Dermis blood vessel endothelial cell (primary cell): ENCODE data around the gene TK1. TPM values are rescaled to one million over a fixed set of nuclear protein-coding genes. Genes with fewer than 3 reads are reported as not detected.

Experiments
- DNase-seq: peaks from one replicate; pipeline ENCODE4 v3.0.0; 2010
- total RNA-seq: library from RNA; depleted of rRNA; stranded (reverse); fragments of >200 nt; gene quantifications from 2 replicates; pipeline ENCODE4 v1.2.3, GENCODE V29; 2014

Gene TK1
- total RNA-seq, 1 donor from 2014 or later: 98.7 TPM

- DNase-seq: no peak
Observed at GRCh38 chr17:78219396-78220150, 32.7 kb upstream of the TK1 start.

- DNase-seq: peak; percentile 12
Observed at GRCh38 chr17:78214706-78215061, 27.8 kb upstream of the TK1 start.

GRCh38 chr17:78214016-78214705 lies 27.3 kb upstream of the TK1 start, which contains the start of gene BIRC5:
TSS of gene BIRC5 (plus strand) at chr17:78214253. CDS start at chr17:78214317, 64 bp downstream.
- peak; percentile 91 for DNase-seq

- DNase-seq: no peak
Observed at GRCh38 chr17:78211032-78211431, 24.2 kb upstream of the TK1 start.

DNA sequence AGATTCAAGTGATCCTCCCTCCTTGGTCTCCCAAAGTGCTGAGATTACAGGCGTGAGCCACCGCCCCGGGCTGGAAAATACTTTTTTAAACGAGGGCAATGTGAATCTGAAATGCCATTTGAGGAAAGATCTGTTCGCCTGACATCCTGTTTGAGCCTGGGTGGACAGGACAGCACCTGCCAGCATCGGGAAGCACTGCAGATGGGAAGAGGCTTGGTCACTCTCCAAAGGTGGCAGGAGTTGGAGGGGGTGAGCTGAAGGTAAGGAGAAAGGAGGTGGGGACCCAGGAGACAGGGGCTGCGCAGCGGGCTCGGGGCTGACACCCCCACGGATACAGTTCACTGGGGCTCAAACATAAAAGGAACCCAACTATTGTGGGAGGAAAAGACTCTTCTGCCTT lies 23.3 kb upstream of the TK1 start:
- DNase-seq: no peak

DNA sequence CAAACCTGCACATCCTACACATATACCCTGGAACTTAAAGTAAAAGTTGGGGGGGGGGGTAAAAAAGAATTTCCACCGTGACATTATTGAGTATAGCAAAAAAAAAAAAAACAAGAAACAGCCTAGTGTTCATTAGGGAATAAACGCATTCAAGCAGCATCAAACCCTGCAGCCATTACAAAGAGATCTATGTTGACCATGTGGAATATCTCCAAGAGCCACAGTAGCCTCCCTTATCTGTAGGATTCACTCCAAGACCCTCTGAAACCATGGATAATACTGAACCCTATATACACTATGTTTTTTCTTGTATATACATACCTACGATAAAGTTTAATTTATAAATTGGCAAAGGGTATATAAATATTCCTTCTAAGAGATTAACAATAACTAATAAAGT lies 21.6 kb upstream of the TK1 start:
- no peak for DNase-seq

DNA sequence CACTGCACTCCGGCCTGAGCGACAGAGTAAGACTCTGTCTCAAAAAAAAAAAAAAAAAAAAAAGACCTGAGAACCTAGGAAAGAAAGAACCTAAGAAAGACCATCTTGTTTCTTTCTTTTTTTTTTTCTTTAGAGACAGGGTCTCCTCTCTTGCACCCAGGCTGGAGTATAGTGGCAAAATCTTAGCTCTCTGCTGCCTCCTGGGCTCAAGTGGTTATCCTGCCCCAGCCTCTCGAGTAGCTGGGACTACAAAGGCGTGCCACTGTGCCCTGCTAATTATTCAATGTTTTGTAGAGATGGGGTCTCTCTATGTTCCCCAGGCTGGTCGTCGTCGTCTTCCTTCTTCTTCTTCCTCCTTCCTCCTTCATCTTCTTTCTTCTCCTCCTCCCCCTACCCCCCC lies 19.4 kb upstream of the TK1 start:
- no peak for DNase-seq

DNA sequence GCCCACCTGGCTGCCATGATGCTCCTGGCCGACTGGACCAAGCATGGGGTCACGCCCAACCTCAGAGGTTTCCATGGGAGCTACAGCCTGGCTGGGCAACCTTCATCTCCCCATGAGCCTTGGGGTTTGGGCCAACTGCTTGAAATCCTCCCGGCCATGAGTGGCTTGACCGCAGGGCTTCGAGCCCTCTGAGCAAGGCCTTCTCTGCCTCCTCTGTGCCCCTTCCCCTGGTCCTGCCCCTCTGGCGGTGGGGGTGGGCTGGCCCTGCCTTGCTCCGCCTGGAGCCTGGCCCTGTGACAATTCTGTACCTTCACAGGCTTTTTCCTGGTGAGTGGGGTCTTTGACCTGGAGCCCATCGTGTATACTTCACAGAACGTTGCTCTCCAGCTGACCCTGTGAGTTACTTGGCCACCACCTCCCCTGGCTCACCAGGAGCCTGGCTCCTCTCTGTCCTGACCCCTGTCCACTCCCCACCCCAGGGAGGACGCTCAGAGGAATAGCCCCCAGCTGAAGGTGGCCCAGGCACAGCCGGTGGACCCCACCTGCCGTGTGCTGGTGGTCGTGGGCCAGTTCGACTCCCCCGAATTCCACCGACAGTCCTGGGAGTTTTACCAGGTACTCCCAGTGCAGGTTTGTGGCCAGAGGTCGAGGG lies 18.4 kb upstream of the TK1 start:
- no peak for DNase-seq

DNA sequence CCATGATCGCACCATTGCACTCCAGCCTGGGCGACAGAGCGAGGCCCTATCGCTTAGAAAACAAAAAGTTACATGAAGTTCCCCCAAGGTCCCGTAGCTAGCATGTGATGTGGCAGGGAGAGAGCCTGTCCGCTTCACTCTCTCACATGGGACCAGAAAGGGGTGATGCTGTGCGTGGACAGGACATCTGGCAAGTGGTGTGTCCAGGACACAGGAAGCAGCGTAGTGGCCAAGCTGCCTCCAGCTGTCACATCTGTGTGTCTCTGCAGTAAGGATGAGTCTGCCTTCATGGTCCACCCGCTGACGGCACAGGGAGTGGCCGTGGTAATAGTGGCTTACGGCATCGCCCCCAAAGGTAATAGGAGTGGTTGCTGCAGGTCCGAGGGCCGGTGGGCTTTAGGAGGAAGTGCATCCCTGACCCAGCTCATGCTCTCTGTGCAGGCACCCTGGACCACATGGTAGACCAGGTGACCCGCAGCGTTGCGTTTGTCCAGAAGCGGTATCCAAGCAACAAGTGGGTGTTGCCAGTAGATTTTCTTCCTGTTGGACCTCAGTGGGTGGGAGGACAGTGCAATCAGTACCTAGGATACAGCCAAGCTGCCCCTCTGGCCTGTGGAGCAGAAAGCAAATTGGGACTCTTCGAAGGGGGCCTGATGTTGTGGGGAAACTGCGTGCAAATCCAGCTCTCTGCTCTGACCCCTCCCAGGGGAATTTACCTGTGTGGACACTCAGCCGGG lies 17.7 kb upstream of the TK1 start:
- DNase-seq: no peak

DNA sequence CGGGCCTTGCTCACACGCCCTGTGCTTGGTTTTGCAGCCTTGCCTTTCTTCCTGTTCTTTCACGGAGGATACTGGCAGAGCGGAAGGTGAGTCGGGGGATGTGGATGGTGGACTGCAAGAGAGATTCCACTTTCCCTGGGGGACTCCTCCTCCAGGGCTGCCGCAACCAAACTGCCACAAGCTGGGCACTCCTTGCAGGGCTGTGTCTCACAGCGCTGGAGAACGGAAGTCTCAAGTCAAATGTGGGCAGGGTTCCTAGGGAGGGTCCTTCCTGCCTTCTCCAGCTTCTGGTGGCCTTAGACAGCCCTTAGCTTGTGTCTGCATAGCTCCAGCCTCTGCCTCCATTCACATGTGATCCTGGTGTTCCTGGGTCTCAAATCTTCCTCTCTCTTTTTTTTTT lies 15.8 kb upstream of the TK1 start:
- DNase-seq: no peak

GRCh38 chr17:78200451-78200850 lies 13.6 kb upstream of the TK1 start:
- no peak for DNase-seq

- no peak for DNase-seq
Observed at GRCh38 chr17:78197147-78197832, 10.4 kb upstream of the TK1 start.

GRCh38 chr17:78196716-78197115 lies 9.9 kb upstream of the TK1 start:
- DNase-seq: no peak

DNA sequence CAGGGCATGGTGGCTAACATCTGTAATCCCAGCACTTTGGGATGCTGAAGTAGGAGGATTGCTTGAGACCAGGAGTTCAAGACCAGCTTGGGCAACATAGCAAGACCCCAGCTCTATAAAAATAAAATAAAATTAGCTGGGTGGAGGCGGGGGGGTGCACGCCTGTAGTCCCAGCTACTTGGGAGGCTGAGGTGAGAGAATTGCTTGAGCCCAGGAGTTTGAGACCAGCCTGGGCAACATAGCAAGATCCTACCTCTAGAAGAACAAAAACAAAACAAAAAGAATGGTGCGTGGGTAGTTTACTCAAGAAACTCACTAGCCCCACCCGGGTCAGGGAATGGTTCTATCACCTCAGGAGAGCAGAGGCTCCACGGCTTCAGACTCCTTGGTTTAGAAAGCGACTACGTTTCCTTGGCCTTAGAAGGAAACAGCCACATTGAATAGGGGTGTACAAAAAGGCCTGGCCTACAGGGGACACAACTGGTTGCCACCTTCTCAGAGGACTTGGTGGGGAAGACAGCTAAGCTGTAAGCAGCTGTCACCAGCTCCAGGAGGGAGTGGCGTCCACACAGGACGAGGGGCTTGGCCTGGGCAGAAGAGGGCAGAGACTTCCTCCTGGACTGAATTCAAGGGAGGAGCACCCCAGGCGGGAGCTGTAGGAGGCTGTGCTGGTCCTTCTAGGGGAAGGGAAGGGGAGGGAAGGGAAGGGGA lies 716 bp downstream of the TK1 start:
- peak; percentile 24 for DNase-seq

DNA sequence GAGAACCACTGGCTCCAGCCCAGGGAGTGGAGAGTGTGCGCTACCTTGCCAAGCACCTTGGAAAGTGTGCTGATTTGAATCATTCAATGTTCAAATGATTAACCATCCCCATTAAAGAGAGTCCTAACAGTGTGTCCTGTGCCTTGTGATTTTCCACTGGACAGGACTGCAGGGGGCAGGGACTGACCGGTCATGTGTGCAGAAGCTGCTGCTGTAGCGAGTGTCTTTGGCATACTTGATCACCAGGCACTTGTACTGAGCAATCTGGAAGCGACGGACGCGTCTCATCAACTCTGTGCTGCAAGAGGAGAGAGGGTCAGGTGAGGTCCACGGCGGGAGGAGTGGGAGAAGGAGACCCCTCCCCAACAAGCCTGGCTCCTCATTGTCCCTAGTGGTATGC lies 2.0 kb downstream of the TK1 start:
- no peak for DNase-seq

DNA sequence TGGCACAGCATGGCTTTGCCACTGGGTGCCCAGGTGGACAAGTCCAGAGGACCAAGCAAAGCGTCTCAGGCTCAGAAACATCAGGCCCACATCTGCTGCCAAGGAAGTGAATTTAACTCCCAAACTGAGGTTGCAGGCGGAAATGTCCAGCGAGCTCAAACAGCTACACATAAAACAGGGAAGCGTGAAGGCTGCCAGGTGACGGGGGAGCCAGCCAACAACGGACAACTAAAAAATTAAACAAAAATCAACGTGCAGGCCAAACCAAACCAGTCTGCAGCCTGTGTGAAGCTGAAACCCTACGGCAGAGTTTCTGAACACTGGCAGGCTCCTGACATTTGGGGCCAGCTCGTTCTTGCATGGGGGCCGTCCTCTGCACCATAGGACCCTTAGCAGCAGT lies 2.5 kb downstream of the TK1 start:
- no peak for DNase-seq

DNA sequence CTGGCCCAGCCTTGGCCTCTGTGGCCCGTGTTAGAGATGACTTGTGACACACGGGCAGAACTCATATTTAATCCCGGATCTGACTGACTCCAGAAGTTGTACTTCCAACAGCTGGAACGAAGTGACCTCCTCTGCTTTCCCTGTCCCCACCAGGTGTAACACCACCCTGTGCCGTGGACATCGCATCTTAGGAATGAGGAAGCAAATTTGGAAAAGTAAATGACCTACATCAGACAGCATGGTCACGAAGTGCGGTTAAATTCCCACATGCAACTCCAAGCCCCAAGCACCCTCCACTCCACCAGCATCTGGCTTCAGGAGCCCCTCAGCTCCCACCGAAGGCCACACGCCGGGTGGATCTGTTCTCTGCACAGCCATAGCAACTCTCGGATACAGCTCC lies 2.9 kb downstream of the TK1 start:
- DNase-seq: no peak

DNA sequence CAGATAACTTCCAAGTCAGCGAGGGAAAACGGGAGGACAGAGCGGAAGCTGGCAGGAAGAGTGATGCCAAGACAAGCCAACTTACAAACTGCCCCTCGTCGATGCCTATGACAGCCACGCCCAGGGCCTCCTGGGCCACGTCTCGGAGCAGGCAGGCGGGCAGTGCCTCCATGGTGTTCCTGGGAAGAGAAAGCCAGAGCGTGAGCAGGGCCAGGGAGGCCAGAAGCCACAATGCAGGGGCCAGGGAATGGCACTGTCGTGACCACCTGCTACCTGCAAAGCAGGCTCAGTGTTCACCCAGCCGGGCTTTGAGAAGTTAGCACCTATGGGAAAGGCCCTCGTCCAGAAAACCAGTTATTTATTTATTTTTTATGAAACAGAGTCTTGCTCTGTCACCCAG lies 4.3 kb downstream of the TK1 start:
- DNase-seq: no peak

DNA sequence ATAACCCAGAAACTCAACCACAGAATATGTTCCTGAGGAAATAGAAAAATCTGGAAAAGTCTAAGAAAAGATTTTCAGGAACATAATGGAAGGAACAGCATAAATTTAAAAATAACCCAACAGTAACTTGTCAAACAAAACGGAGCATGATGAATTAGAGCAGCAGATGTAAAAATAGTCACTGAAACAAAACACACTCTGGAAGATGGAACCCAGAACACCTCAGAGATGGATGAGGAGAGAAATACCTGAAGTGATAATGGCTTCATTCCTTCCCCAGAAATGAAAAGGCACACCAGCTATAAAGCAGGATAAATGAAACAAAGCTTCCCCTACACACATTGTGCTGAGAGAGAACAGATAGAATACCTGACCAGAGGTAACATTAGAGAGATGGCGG lies 6.3 kb downstream of the TK1 start:
- no peak for DNase-seq

DNA sequence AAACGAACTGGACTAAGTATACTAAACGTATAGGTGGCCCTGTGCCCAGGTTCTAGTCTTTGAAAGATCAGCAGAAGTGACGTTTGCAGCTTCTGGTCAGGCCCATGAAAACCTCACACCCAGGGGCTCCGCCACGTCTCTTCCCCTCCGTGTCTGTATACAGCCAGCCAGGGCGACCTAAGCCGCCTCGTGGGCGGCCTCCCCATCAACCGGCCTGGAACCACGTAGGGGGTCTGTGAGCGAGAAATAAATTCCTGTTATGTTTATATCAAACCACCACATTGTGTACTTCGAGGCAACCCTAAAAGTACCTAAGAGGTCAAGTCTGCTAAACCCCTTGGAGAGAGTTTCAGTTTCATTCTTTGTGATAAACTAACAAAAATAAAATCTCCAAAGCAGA lies 6.8 kb downstream of the TK1 start:
- DNase-seq: no peak

- DNase-seq: no peak
Observed at GRCh38 chr17:78179372-78179771, 7.5 kb downstream of the TK1 start.

- peak; percentile 80 for DNase-seq
Observed at GRCh38 chr17:78176548-78177025, 10.3 kb downstream of the TK1 start.
